ENCODE results near the gene DAD1. TPM values are rescaled to one million over a fixed set of nuclear protein-coding genes. Genes with fewer than 3 reads are reported as not detected.

The DAD1 gene
- total and polyA plus RNA-seq, 2 of the 8 experiments (the other 6 are each of a cell fraction or from before 2014, with no cell fraction given) = 131 to 440 TPM

- ChIA-PET POLR2A (ENCODE audit: partially characterized antibody) (no interaction called here), CTCF (ENCODE audit: partially characterized antibody) (interaction anchor here (0.9 to 2.0 kb wide), 6 partner anchors 15 to 42 kb away, joined by 3 to 4 read pairs (median 4); no protein-coding TSS in a partner anchor)
- no peaks in the 10 kb centered on the region for H3K79me2 ChIP-seq (ENCODE audit: control insufficient read depth in 1 of 2, insufficient read depth in 2 of 2, low read length in 2 of 2)
- no peak overlapping the region for H3K18ac ChIP-seq (ENCODE audit: extremely low read depth, low read length)
- no peak overlapping the region for H2BK120ac ChIP-seq (replicated peaks; ENCODE audit: low read depth, low read length)
- no peak overlapping the region for H3K4me3 ChIP-seq (ENCODE audit: extremely low read depth in 1 of 4, insufficient read depth in 2 of 4, low read depth in 3 of 4, low read length in 4 of 4)
- H2BK15ac ChIP-seq (ENCODE audit: low read length) = no peak overlapping the region
- no peak overlapping the region for H3K14ac ChIP-seq (ENCODE audit: insufficient read length)
- no peaks in the 10 kb centered on the region for H3K23me2 ChIP-seq (ENCODE audit: low read depth, low read length)
- H2BK5ac ChIP-seq (ENCODE audit: low read depth, low read length) = no peak overlapping the region
- H3K9ac ChIP-seq (replicated peaks in 1 of 4; ENCODE audit: extremely low read depth in 1 of 4, low read depth in 3 of 4, low read length in 3 of 4) = no peak overlapping the region
- H2BK20ac ChIP-seq (ENCODE audit: low read length) = no peak overlapping the region
- no peaks in the 10 kb centered on the region; a peak in 1 of 7 replicates for H3K4me1 ChIP-seq (replicated peaks in 1 of 4; ENCODE audit: control insufficient read depth in 3 of 4, insufficient read depth in 4 of 4, low read length in 3 of 4)
- no peak overlapping the region for H2BK12ac ChIP-seq (ENCODE audit: low read depth, low read length)
- H3K27me3 ChIP-seq (replicated peaks in 1 of 4; ENCODE audit: control insufficient read depth in 3 of 4, extremely low read depth in 1 of 4, insufficient read depth in 3 of 4, low read length in 3 of 4) = no peaks in the 10 kb centered on the region
- H3K56ac ChIP-seq (replicated peaks; ENCODE audit: insufficient read length, low read depth, low read length) = no peak overlapping the region
- no peaks in the 10 kb centered on the region for H4K20me1 ChIP-seq (replicated peaks in 1 of 2; ENCODE audit: control insufficient read depth in 1 of 2, insufficient read depth in 2 of 2, low read length in 2 of 2)
- no peak overlapping the region for H4K5ac ChIP-seq (ENCODE audit: insufficient read length, low read depth, low read length)
- no peaks in the 10 kb centered on the region for H3K36me3 ChIP-seq (ENCODE audit: control insufficient read depth in 2 of 4, insufficient read depth in 4 of 4, low read length in 3 of 4)
- no peak overlapping the region for H4K8ac ChIP-seq (ENCODE audit: extremely low read depth, insufficient read depth, low read length)
- H3K79me1 ChIP-seq (ENCODE audit: low read depth, low read length) = no peaks in the 10 kb centered on the region
- no peak overlapping the region for H3K23ac ChIP-seq (ENCODE audit: insufficient read length)
- FAIRE-seq (no peak), DNase-seq (ENCODE audit: low read depth in 1 of 2, low spot score in 2 of 2) (no peak)
- H2AK5ac ChIP-seq (ENCODE audit: low read depth, low read length) = no peak overlapping the region
- no peak overlapping the region for H2AFZ ChIP-seq (ENCODE audit: low read length)
- H3K4ac ChIP-seq (replicated peaks; ENCODE audit: insufficient read length, low read depth, low read length) = no peak overlapping the region
- H4K91ac ChIP-seq (replicated peaks; ENCODE audit: insufficient read length, low read length) = no peak overlapping the region
- H3K27ac ChIP-seq (ENCODE audit: low read depth, low read length) = no peak overlapping the region
- H3K9me3 ChIP-seq (ENCODE audit: insufficient read depth in 2 of 2, low read depth in 1 of 2, low read length in 1 of 2) = no peaks in the 10 kb centered on the region
- WGBS, 2 experiments (ENCODE audit: extremely low coverage in 1 of 2, insufficient coverage in 1 of 2, insufficient read length in 1 of 2, insufficient replicate concordance in 2 of 2, low coverage in 1 of 2, low lambda C conversion rate in 2 of 2, missing lambda C conversion rate in 1 of 2) = 100% methylated on average over 1 of the region's 1 CpG; no CpG with 5 or more reads in 1 of the 2 experiments
- no peak overlapping the region for H3K4me2 ChIP-seq (ENCODE audit: insufficient read depth in 1 of 2, low read depth in 2 of 2, low read length in 2 of 2)
- TF ChIP-seq, protein P1, sequence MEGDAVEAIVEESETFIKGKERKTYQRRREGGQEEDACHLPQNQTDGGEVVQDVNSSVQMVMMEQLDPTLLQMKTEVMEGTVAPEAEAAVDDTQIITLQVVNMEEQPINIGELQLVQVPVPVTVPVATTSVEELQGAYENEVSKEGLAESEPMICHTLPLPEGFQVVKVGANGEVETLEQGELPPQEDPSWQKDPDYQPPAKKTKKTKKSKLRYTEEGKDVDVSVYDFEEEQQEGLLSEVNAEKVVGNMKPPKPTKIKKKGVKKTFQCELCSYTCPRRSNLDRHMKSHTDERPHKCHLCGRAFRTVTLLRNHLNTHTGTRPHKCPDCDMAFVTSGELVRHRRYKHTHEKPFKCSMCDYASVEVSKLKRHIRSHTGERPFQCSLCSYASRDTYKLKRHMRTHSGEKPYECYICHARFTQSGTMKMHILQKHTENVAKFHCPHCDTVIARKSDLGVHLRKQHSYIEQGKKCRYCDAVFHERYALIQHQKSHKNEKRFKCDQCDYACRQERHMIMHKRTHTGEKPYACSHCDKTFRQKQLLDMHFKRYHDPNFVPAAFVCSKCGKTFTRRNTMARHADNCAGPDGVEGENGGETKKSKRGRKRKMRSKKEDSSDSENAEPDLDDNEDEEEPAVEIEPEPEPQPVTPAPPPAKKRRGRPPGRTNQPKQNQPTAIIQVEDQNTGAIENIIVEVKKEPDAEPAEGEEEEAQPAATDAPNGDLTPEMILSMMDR (IDR thresholded peaks at IDR 0.05; ENCODE audit: control extremely low read depth in 1 of 3, insufficient read depth in 1 of 3, low read depth in 1 of 3, low read length in 3 of 3) = no peak
- TF ChIP-seq CBX5 (IDR thresholded peaks at IDR 0.05; ENCODE audit: low read depth, low read length) = no peak
- TF ChIP-seq POU5F1 (IDR thresholded peaks at IDR 0.05; ENCODE audit: low read depth, low read length) = no peak
- no peak for TF ChIP-seq HDAC2 (IDR thresholded peaks at IDR 0.05; ENCODE audit: borderline replicate concordance in 1 of 2, low read depth in 2 of 2, low read length in 2 of 2)
- no peak for TF ChIP-seq RNF2 (IDR thresholded peaks at IDR 0.05; ENCODE audit: borderline replicate concordance, low read depth, low read length, missing control alignments, poor library complexity, severe bottlenecking)
- no peak for TF ChIP-seq SAP30 (IDR thresholded peaks at IDR 0.05; ENCODE audit: insufficient read depth, insufficient replicate concordance, low read length)
- no peak for TF ChIP-seq ATF2 (IDR thresholded peaks at IDR 0.05; ENCODE audit: low read length)
- TF ChIP-seq NRF1 (IDR thresholded peaks at IDR 0.05; ENCODE audit: low read depth, low read length) = no peak
- TF ChIP-seq SRF (IDR thresholded peaks at IDR 0.05; ENCODE audit: low read depth, low read length) = no peak
These were observed 62.3 kb downstream of the DAD1 start for GRCh38 chr14:22526744-22527143.
